Body of pancreas (tissue), 4 donors: ENCODE results near the gene MRRF. TPM values are rescaled to one million over a fixed set of nuclear protein-coding genes. Genes with fewer than 3 reads are reported as not detected.

Experiments used
- ATAC-seq: fragments of 150-250 bp; one replicate; pipeline ENCODE4 v1.9.1; 2016
- DNase-seq, 4 donors: peaks; one replicate each; pipeline ENCODE4 v3.0.0-alpha.2; 2019
- H3K27ac ChIP-seq, 4 donors: fragments of 200-600 bp; sonication (generic); 1 replicate in 3 of 4; 2 replicates in 1 of 4; pipeline versions ENCODE4 v1.5.1 to v1.6.1; 2016 to 2019; ENCODE audit warnings: mild to moderate bottlenecking in 1 of 4, mixed read lengths in 1 of 4, moderate library complexity in 1 of 4
- H3K27me3 ChIP-seq, 2 donors: fragments of 200-600 bp; sonication (generic); one replicate each; pipeline ENCODE4 v1.6.0; 2016; ENCODE audit warnings: mild to moderate bottlenecking in 1 of 2
- H3K36me3 ChIP-seq, 2 donors: fragments of 200-600 bp; sonication (generic); replicated peaks in 1 of 2; 2 replicates each; pipeline ENCODE4 v1.5.1; 2016; ENCODE audit warnings: low read depth in 2 of 2; ENCODE audit not compliant: insufficient read depth in 1 of 2
- H3K4me1 ChIP-seq: fragments of 200-600 bp; sonication (generic); one replicate; pipeline ENCODE4 v1.6.0; 2016
- H3K4me3 ChIP-seq, 2 donors: fragments of 200-600 bp; sonication (generic); 1 replicate in 1 of 2; 2 replicates in 1 of 2; pipeline ENCODE4 v1.5.1; 2016 to 2019
- H3K9me3 ChIP-seq, 3 donors: fragments of 200-600 bp; sonication (generic); 1 replicate in 2 of 3; 2 replicates in 1 of 3; pipeline ENCODE4 v1.5.1; 2016
- CTCF ChIP-seq, 7 experiments: fragments of 450-650 bp in 4 of 7; fragments of 200-600 bp in 3 of 7; sonication (generic) in 3 of 7; IDR thresholded peaks; one replicate each; pipeline ENCODE4 v1.5.1; 2016 to 2019; ENCODE audit warnings: antibody characterized with exemption in 7 of 7
- POLR2A ChIP-seq, 3 donors: fragments of 450-650 bp; IDR thresholded peaks; one replicate each; pipeline ENCODE4 v1.6.1; 2016; ENCODE audit warnings: antibody characterized with exemption in 3 of 3, mild to moderate bottlenecking in 2 of 3
- WGBS, 2 donors: methylation state at CpG; one replicate each; pipeline ENCODE4 v1.1.5; 2017; 5-methylcytosine and 5-hydroxymethylcytosine counted together
- intact Hi-C: fragments of 100-400 bp; cut with DNase I; formaldehyde crosslinking; loops from one replicate; pipeline ENCODE4 v1.15.1; 2023
- total RNA-seq, 2 donors: library from RNA; depleted of rRNA; stranded (reverse); fragments of >200 nt; gene quantifications; one replicate each; pipeline ENCODE4 v1.1.0, GENCODE V29; 2016

MRRF gene
- total RNA-seq, 2 donors from 2014 or later, result 11.9 to 13.5 TPM

GRCh38 chr9:122294531-122294930 is 29.8 kb downstream of the MRRF start:
- WGBS, 2 donors, result 64 to 66% methylated on average over 4 of the region's 4 CpGs
- H3K4me3 ChIP-seq, result no peak overlapping the region
- no peak overlapping the region for H3K27ac ChIP-seq
- intact Hi-C loops, result no loop called here
- ATAC-seq (no peak), DNase-seq (no peak)
- peaks cover 0 to 4% of the 10 kb centered on the region in 2 donors for H3K36me3 ChIP-seq
- peaks cover 4% of the 10 kb centered on the region for H3K4me1 ChIP-seq
- TF ChIP-seq CTCF (IDR thresholded peaks at IDR 0.05), result no peak
- TF ChIP-seq POLR2A (IDR thresholded peaks at IDR 0.05), result no peak
- no peaks in the 10 kb centered on the region for H3K9me3 ChIP-seq
- H3K27me3 ChIP-seq, result no peaks in the 10 kb centered on the region

GRCh38 chr9:122297512-122297911 is 32.8 kb downstream of the MRRF start:
- TF ChIP-seq CTCF (IDR thresholded peaks at IDR 0.05) (no peak), POLR2A (IDR thresholded peaks at IDR 0.05) (no peak)
- no peaks in the 10 kb centered on the region for H3K27me3 ChIP-seq
- H3K4me3 ChIP-seq, result no peak overlapping the region
- 88 to 93% methylated on average over 3 of the region's 3 CpGs for WGBS, 2 donors
- intact Hi-C loops, result no loop called here
- ATAC-seq (no peak), DNase-seq (no peak)
- H3K4me1 ChIP-seq, result no peaks in the 10 kb centered on the region
- H3K27ac ChIP-seq, result no peak overlapping the region
- no peaks in the 10 kb centered on the region for H3K9me3 ChIP-seq
- peaks cover 0 to 2% of the 10 kb centered on the region in 2 donors for H3K36me3 ChIP-seq

GRCh38 chr9:122302237-122303093 is 37.8 kb downstream of the MRRF start:
- DNase-seq, result no peak
- Histone ChIP-seq H3K27me3 (no peaks in the 10 kb centered on the region), H3K4me3 (no peak overlapping the region), H3K9me3 (no peaks in the 10 kb centered on the region), H3K4me1 (no peaks in the 10 kb centered on the region), H3K27ac (no peak overlapping the region), H3K36me3 (no peaks in the 10 kb centered on the region)
- intact Hi-C loops, result loop anchor here (10.0 kb wide), 1 partner anchor 48 kb away; no protein-coding TSS in a partner anchor
- no peak for TF ChIP-seq POLR2A (IDR thresholded peaks at IDR 0.05)
- TF ChIP-seq CTCF (IDR thresholded peaks at IDR 0.05), result no peak
- ATAC-seq, result no peak
- 84% methylated on average over 5 of the region's 5 CpGs for WGBS, 2 donors

- 73 to 94% methylated on average over 5 of the region's 5 CpGs for WGBS, 2 donors
- ATAC-seq (peak; percentile 27), DNase-seq (no peak)
- H3K27ac ChIP-seq, result no peak overlapping the region
- no peaks in the 10 kb centered on the region for H3K4me1 ChIP-seq
- intact Hi-C loops, result loop anchor here (10.0 kb wide), 1 partner anchor 52 kb away; no protein-coding TSS in a partner anchor
- no peaks in the 10 kb centered on the region for H3K27me3 ChIP-seq
- no peaks in the 10 kb centered on the region for H3K36me3 ChIP-seq
- no peaks in the 10 kb centered on the region for H3K9me3 ChIP-seq
- no peak overlapping the region for H3K4me3 ChIP-seq
- no peak for TF ChIP-seq POLR2A (IDR thresholded peaks at IDR 0.05)
- TF ChIP-seq CTCF (IDR thresholded peaks at IDR 0.05), result no peak
These were observed 42.4 kb downstream of the MRRF start for GRCh38 chr9:122307061-122307460.
